ENCODE data around the gene MBIP. TPM values are rescaled to one million over a fixed set of nuclear protein-coding genes. Genes with fewer than 3 reads are reported as not detected.

MBIP gene
- total RNA-seq, 2 experiments from 2014 or later = 29.9 to 30.8 TPM

DNA sequence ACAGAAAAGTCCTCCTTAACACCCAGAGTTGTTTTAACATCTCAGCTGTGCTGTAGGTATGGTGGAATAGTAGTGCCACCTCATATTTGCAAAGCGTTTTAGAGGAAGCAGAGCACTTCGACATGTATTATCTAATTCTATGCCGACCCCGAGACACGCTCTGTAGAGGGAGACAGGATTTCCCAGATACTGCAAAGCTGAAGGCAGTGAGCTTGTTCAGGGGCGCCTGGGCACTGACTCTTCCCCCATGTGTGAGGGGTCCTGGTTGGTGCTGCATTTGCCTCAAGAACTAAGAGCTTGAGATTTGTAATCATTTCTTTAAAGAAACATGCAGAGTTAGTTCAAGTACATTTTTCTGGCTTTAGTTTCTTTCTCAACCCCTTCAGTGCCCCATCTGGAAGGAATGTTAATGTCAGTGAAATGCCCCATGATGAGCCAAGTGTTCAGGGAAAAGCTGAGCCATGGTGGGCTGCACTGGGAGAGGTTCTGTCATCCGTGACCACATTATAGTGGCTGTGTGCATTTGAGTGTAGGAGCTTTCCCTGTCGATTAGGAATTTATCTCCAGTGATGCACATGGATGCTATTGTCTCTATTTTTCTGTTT lies 66.3 kb downstream of the MBIP start:
- CTCF ChIA-PET = interaction anchor here (0.5 kb wide), 1 partner anchor 184 kb away, joined by 3 read pairs; no protein-coding TSS in a partner anchor
- peaks cover 8% of the 10 kb centered on the region for H3K27me3 Mint-ChIP-seq (ENCODE audit: low read depth)
- intact Hi-C loops (cut with micrococcal nuclease) = no loop called here
- no peak for DNase-seq
- peaks cover 6% of the 10 kb centered on the region for H3K9me3 Mint-ChIP-seq
- no peak overlapping the region for H3K27ac Mint-ChIP-seq
- no peak overlapping the region for H3K4me3 Mint-ChIP-seq
- H3K36me3 Mint-ChIP-seq (ENCODE audit: low read depth) = no peaks in the 10 kb centered on the region
- no peaks in the 10 kb centered on the region for H3K4me1 Mint-ChIP-seq (ENCODE audit: low read depth)

Other genes with a start within 250 kb of the MBIP start
- gene PTCSC3, start 143.9 kb downstream of the MBIP start, total RNA-seq = not detected
- not detected for gene NKX2-1, start 199.6 kb upstream of the MBIP start, total RNA-seq